WTC11 (cell line): ENCODE measurements around the gene NLRP3. TPM values are rescaled to one million over a fixed set of nuclear protein-coding genes. Genes with fewer than 3 reads are reported as not detected.

Source experiments
- ATAC-seq: fragments of 200-7000 bp; cut with Tn5 transposase; 2 replicates; pipeline ENCODE4 v1.10.0; 2021; ENCODE audit warnings: mild to moderate bottlenecking, moderate library complexity
- CTCF ChIA-PET: fragments of 300-600 bp; sonication (Branson Sonifier 250); formaldehyde crosslinking; loops from one replicate; lab custom pipeline; 2021; ENCODE audit warnings: antibody characterized with exemption; lab: Charles Lee
- POLR2A ChIA-PET: fragments of 350-600 bp; sonication (Branson Sonifier 250); formaldehyde crosslinking; loops from one replicate; lab custom pipeline; 2021; ENCODE audit warnings: antibody characterized with exemption; lab: Charles Lee
- DNase-seq: peaks from one replicate; pipeline ENCODE4 v3.0.0; 2021; ENCODE audit warnings: low spot score
- H3K27ac Mint-ChIP-seq: 2 replicates; pipeline ENCODE4 v1.8.0; 2021; ENCODE audit warnings: mixed read lengths
- H3K27me3 Mint-ChIP-seq: 2 replicates; pipeline ENCODE4 v1.8.0; 2021; ENCODE audit warnings: low read depth, mild to moderate bottlenecking, moderate library complexity, mixed read lengths
- H3K36me3 Mint-ChIP-seq: 2 replicates; pipeline ENCODE4 v1.8.0; 2021; ENCODE audit warnings: mixed read lengths
- H3K4me1 Mint-ChIP-seq: 2 replicates; pipeline ENCODE4 v1.8.0; 2022; ENCODE audit warnings: mixed read lengths
- H3K4me3 Mint-ChIP-seq: 2 replicates; pipeline ENCODE4 v1.8.0; 2021; ENCODE audit warnings: mild to moderate bottlenecking, moderate library complexity, mixed read lengths
- H3K9me3 Mint-ChIP-seq: 2 replicates; pipeline ENCODE4 v1.8.0; 2021; ENCODE audit warnings: mixed read lengths
- ATF1 ChIP-seq: sonication (generic); formaldehyde crosslinking; IDR thresholded peaks from 2 replicates; pipeline ENCODE4 v1.8.1; 2023; ENCODE audit warnings: mild to moderate bottlenecking, moderate library complexity, missing genetic modification reagents
- CBFB ChIP-seq: sonication (generic); formaldehyde crosslinking; IDR thresholded peaks from 2 replicates; pipeline ENCODE4 v1.8.1; 2022; ENCODE audit warnings: mild to moderate bottlenecking, low read depth, missing genetic modification reagents
- E2F4 ChIP-seq: sonication (generic); formaldehyde crosslinking; IDR thresholded peaks from 2 replicates; pipeline ENCODE4 v1.8.1; 2022; ENCODE audit warnings: low read depth, mild to moderate bottlenecking, moderate library complexity, missing genetic modification reagents, borderline replicate concordance
- ELF4 ChIP-seq: sonication (generic); formaldehyde crosslinking; IDR thresholded peaks from 2 replicates; pipeline ENCODE4 v1.8.1; 2022; ENCODE audit warnings: low read depth, mild to moderate bottlenecking, moderate library complexity, missing genetic modification reagents
- FOXP1 ChIP-seq: sonication (generic); formaldehyde crosslinking; IDR thresholded peaks from 2 replicates; pipeline ENCODE4 v1.8.0; 2022; ENCODE audit warnings: missing genetic modification reagents, mild to moderate bottlenecking, moderate library complexity, borderline replicate concordance
- GABPB1 ChIP-seq: sonication (generic); formaldehyde crosslinking; IDR thresholded peaks from 2 replicates; pipeline ENCODE4 v1.8.1; 2023; ENCODE audit warnings: mild to moderate bottlenecking, missing genetic modification reagents
- MAX ChIP-seq: sonication (generic); formaldehyde crosslinking; IDR thresholded peaks from 2 replicates; pipeline ENCODE4 v1.8.0; 2022; ENCODE audit warnings: mild to moderate bottlenecking, missing genetic modification reagents
- PRDM15 ChIP-seq: sonication (generic); formaldehyde crosslinking; IDR thresholded peaks from 2 replicates; pipeline ENCODE4 v1.8.0; 2022; ENCODE audit warnings: missing genetic modification reagents
- ZNF263 ChIP-seq: sonication (generic); formaldehyde crosslinking; IDR thresholded peaks from 2 replicates; pipeline ENCODE4 v1.8.1; 2022; ENCODE audit warnings: low read depth, mild to moderate bottlenecking, moderate library complexity, missing genetic modification reagents
- total RNA-seq: library from RNA; stranded (reverse); gene quantifications from 3 replicates; pipeline ENCODE4 v1.2.3, GENCODE V29; 2021

The NLRP3 gene
- total RNA-seq, 1 experiment from 2014 or later = 0.11 TPM

GRCh38 chr1:247445526-247446356, 29.8 kb downstream of the NLRP3 start:
- ATAC-seq = no peak
- peaks cover 16% of the 10 kb centered on the region for H3K4me1 Mint-ChIP-seq
- ChIA-PET POLR2A (no interaction called here), CTCF (interaction anchor here (1.2 kb wide), 1 partner anchor 56 kb away, joined by 3 read pairs; no protein-coding TSS in a partner anchor)
- no peaks in the 10 kb centered on the region; the same call in 1 of the 2 replicates for H3K36me3 Mint-ChIP-seq
- H3K4me3 Mint-ChIP-seq = no peak overlapping the region
- peaks cover 7% of the 10 kb centered on the region; the same call in 1 of the 2 replicates for H3K9me3 Mint-ChIP-seq
- peaks cover 10% of the 10 kb centered on the region for H3K27me3 Mint-ChIP-seq
- H3K27ac Mint-ChIP-seq = no peak overlapping the region
- TF ChIP-seq ZNF263 (CRISPR knock-in tag) (no peak), GABPB1 (no peak), MAX (CRISPR knock-in tag) (no peak), CBFB (CRISPR knock-in tag) (no peak)
- DNase-seq = no peak

GRCh38 chr1:247447162-247447909, 31.4 kb downstream of the NLRP3 start:
- DNase-seq (no peak), ATAC-seq (no peak)
- H3K4me3 Mint-ChIP-seq = peak overlapping the region; percentile 71
- no peaks in the 10 kb centered on the region; the same call in 1 of the 2 replicates for H3K36me3 Mint-ChIP-seq
- TF ChIP-seq ELF4 (CRISPR knock-in tag) = no peak
- TF ChIP-seq FOXP1 = no peak
- peaks cover 10% of the 10 kb centered on the region for H3K27me3 Mint-ChIP-seq
- H3K27ac Mint-ChIP-seq = no peak overlapping the region
- peaks cover 10% of the 10 kb centered on the region for H3K4me1 Mint-ChIP-seq
- H3K9me3 Mint-ChIP-seq = peaks cover 7% of the 10 kb centered on the region; the same call in 1 of the 2 replicates
- ChIA-PET CTCF (interaction anchor here (1.1 to 3.4 kb wide), 3 partner anchors 10 to 74 kb away, joined by 4 to 23 read pairs (median 6); no protein-coding TSS in a partner anchor), POLR2A (interaction anchor here (0.5 kb wide), 1 partner anchor 900 kb away, joined by 5 read pairs; no protein-coding TSS in a partner anchor)

- H3K27me3 Mint-ChIP-seq = peaks cover 10% of the 10 kb centered on the region
- ATAC-seq (peak; percentile 95), DNase-seq (peak; percentile 74)
- H3K36me3 Mint-ChIP-seq = no peaks in the 10 kb centered on the region; the same call in 1 of the 2 replicates
- CTCF ChIA-PET = interaction anchor here (0.5 to 3.4 kb wide), 7 partner anchors 9 to 344 kb away, joined by 3 to 23 read pairs (median 4); partner anchors contain the start of gene ZNF669
- peak overlapping the region; percentile 71 for H3K4me3 Mint-ChIP-seq
- H3K4me1 Mint-ChIP-seq = peaks cover 11% of the 10 kb centered on the region
- peak overlapping the region; percentile 67; the same call in 1 of the 2 replicates for H3K27ac Mint-ChIP-seq
- TF ChIP-seq MAX (CRISPR knock-in tag) = no peak; the same call in 1 of the 2 replicates
- TF ChIP-seq PRDM15 (CRISPR knock-in tag) = no peak
- no peak for TF ChIP-seq ATF1 (CRISPR knock-in tag)
- no peak for TF ChIP-seq CBFB (CRISPR knock-in tag)
- no peak for TF ChIP-seq E2F4 (CRISPR knock-in tag)
- POLR2A ChIA-PET = interaction anchor here (0.9 to 1.0 kb wide), 2 partner anchors 58 to 75 kb away, joined by 3 read pairs; no protein-coding TSS in a partner anchor
- H3K9me3 Mint-ChIP-seq = peaks cover 7% of the 10 kb centered on the region; the same call in 1 of the 2 replicates
These were observed 32.3 kb downstream of the NLRP3 start for GRCh38 chr1:247448107-247448791.
